HG03045 (cell line): ENCODE results near the gene C16orf78.

Experiments used
- ATAC-seq: cut with Tn5 transposase; IDR thresholded peaks from one replicate; pipeline ENCODE4 v1.9.1; 2021; ENCODE audit warnings: mild to moderate bottlenecking, moderate library complexity; ENCODE audit not compliant: unreplicated experiment

C16orf78 gene

GRCh38 chr16:49373504-49373903 lies at the start of gene C16orf78:
TSS of gene C16orf78 (plus strand) at chr16:49373804. CDS start at chr16:49373940, 136 bp downstream.
- no peak for ATAC-seq

GRCh38 chr16:49324703-49325102 lies 48.9 kb upstream of the C16orf78 start:
- ATAC-seq, result no peak

DNA sequence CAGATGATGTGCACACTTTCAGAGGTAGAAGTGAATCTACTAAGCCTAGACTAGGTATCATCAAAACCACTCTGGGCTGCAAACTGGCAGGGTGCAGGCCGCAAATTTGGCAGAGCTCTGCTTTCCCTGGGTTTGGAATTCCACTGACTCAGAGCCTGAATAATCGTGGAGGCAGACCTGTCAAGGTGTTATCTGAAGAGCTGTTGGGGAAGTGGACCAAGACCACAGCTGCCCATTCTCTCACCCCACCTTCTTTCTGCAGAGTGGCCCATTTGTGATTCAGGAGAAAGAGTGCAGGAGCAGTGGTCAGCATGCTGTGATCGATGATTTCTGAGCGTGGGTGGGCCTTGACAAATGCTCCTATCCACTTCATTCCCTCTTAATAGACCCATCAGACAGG lies 46.1 kb upstream of the C16orf78 start:
- ATAC-seq, result no peak

DNA sequence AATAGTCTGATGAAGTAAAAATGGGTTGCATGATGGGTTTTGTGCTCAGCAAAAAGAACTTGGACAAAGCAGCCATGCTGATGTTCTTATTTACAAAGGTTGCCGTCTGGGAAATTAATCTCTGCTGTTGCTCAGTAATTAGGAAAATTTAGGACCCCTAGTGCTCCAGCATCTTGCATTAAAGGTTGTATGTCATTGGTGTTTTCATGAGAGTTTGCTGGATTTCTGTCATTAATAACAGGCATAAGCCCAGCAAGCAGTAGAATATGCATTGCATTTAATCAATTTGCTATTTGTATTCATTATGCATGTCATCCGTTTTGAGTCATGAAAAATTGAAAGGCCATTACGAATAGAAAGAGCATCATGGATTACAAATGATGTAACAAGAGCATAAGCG lies 45.3 kb upstream of the C16orf78 start:
- ATAC-seq, result no peak

DNA sequence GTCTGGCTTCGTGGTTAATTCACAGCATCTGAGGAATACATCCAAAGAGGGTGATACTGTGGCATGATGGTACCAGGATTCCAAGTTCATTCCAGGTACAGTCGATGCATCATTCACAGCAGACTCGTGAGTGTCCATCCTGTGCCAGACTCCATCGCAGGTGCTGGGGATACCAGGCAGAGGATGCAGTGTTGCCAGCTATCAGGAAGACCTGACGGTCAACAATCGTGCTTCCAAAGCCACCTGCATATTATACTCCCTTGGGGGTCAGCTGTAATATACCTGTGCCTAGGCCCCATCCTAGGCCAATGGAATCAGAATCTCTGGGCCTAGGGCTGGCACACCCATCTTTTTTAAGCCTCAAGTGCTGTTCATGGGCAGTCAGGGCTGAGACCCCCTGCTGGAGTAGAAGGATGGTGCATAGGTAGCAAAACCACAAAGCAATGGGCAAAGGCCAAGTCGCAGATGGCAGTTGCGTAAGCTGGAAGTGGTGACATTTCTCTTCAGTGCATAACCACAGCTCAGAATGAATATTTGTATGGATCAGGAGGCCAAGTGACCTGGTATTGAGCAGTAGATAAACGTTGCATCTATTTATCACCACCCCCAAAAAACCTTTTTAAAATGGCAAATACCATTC lies 42.9 kb upstream of the C16orf78 start:
- no peak for ATAC-seq

- no peak for ATAC-seq
Measured at GRCh38 chr16:49332589-49333258, 40.9 kb upstream of the C16orf78 start.

DNA sequence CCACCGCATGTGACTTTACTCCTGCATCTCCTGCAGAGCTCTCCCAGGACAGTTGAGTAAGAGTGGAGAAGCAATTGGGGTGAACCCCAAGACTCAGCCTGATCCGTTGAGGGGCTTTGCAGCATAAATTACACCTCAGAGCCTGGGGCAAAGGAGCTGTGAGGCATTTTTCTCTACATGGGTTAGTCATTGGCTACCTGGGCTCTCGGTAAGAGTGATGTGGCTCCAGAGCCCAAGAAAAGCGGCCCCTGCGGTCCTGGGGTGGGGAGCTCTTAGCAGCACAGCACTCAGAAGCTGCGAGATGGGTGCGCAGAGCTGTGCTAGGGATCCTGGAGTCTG lies 40.4 kb upstream of the C16orf78 start:
- no peak for ATAC-seq

DNA sequence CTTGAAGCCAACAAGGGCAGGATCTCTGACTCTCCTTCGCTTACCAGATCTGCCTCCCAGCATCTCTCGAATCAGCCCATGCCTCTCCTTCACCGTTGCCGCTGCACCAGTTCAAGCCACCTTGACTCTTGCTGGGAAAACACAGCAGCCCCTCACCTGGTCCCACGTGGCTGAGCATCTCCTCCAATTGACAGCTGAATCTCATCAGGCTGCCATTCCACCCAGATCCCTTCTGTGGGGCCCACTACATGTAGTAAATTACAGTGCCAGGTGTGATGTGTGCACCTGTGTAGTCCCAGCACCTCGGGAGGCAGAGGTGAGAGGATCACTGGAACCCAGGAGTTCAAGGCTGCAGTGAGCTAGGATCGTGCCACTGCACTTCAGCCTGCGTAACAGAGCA lies 37.8 kb upstream of the C16orf78 start:
- no peak for ATAC-seq

DNA sequence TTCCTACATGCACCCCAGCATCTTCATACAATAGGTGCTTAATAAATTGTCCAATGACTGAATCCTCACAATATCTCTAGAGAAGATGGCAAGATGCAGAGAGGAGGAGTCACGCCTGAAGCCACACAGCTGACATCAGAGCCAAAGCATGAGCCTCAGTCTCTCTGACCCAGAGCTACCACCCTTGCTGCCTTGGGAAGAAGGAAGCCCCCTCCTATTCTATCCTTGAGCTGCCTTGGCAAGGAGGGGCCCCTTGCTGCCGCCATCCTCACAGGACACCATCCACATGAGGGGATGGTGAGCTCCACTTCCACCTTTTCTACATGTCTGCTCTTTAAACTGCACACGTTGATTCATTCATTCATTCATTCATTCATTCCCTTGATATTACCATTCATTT lies 37.0 kb upstream of the C16orf78 start:
- no peak for ATAC-seq

DNA sequence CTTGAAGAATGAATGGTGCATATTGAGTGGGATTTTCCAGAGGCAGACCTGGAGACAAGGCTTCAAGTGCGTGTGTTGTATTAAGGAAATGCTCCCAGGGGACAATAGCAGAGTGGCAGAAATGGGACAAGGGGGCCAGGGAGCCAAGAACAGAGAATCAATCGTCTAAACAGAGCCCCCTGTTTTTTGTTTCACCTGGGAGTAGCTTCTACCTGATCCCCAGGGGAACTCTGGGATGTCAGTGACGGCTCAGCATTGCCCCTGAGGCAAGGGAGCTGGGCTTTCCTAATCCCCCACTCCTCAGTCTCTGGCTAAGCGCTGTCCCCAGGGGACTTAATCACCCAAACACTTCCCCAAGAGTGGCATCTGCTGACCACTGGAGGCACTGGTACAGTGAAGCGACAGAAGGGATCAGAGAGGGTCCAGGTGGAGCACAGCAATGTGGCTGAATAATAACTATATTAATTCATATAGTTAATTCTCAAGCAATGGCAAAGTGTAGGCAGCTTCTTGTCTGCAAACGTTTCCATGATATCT lies 35.7 kb upstream of the C16orf78 start:
- ATAC-seq, result no peak

DNA sequence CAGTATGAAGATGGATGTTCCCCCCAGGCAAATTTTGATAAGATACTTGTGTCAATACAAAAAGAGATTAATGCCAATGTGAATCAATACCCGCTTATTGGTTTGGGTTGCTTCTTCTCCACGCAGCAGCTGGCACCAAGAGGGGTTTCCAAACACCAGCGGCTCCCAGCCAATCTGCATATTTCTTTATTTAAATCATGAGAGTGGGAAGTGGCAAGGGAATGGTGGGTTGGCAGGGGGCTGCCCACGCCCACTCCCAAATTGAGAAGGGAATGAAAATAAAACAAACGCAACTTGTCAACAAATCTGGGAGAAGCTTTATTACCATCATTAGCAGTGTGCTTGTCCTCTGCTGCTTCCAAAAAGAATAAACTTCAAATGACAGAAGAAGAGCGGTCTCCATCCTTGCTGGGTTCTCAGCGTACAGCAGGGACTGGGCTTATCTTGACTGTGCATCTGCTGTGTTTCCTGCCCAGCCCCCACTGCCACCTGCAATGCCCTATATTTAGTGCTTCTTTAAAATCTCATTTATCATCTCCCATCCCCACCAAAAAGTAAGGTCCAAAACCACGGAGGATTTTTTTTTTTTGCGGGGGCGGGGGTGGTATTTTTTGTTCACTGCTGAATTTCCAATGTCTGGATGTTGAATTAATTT lies 34.9 kb upstream of the C16orf78 start:
- no peak for ATAC-seq

GRCh38 chr16:49340466-49340865 lies 33.1 kb upstream of the C16orf78 start:
- ATAC-seq, result no peak

DNA sequence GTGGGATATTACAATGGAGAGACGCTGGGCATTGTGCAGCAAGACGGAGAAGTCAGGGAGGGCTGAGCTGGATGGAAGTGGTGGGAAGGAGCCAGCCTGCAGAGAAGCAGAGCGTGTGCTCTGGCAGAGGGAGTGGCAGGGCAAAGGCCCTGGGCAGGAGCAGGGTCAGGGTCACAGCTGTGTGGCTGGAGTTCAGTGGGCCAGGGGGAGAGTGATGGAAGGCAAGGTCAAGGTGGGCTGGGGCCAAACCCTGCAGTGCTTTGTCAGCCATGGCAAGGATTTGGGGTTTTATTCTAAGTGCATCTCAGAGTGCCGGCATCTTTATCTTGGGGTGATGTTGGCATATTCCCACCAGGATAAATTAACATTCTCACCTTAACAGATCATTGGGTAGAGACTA lies 31.9 kb upstream of the C16orf78 start:
- ATAC-seq, result no peak

DNA sequence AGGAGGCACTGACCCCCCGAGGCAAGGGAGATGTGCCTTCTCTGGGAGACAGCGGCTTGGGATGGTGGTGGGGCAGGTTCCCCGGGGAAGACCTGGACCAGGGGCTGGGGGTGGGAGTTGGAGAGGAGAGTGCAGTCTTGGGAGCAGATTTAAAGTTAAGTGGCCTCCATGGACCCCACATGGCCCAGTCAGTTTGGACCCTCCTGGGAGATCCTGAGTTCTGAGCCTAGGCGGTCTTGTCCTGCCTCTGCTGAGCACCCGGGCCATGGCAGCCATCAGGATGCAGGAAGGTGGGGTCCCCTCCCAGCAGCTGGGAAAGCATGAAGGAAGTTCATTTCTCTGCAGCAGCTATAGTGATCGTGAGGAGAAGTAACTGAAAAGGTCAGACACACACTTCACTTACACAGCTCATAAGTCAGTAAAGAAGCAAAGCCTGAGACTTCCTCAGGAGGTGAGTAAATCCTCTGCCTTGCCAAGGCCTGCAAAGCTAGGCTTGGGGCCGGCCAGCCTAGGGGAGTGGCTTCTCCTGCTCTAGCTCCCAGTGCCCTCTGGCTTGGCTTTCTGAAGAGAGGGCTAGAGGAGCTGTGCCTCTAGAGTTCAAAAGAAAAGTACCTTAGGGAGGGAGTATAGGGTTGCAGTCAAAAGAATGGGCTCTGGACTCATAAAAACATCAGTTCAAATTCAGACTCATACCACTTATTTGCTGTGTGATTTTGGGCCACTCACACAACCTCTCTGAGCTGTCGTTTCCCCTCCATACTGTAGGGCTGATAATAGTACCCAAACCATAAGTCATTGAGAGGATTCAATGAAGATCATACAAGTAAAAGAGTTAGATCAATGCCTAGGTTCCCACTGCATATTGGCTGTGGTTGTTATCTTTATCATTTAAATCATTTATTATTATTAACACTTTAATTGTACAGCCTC lies 31.0 kb upstream of the C16orf78 start:
- no peak for ATAC-seq

GRCh38 chr16:49343291-49343690 lies 30.3 kb upstream of the C16orf78 start:
- ATAC-seq, result no peak

- no peak for ATAC-seq
Measured at GRCh38 chr16:49344401-49344800, 29.2 kb upstream of the C16orf78 start.

DNA sequence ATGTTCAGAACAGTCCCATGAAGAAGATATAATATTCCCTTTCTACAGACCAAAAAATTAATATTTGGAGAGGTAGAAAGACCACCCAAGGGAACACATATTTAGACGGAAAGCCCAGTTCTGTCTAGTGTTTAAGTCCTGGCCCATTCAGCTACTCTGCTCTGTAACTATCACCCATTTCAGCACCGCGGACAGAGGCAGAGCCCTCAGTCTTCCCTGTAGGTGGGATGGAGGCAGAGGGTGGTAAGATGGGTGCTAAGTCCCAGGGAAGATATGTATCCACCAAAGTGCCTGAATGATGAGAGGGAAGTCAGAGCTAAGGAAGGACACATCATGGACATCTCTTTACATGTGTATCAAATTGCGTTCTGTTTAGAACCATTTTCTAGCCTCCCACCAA lies 27.8 kb upstream of the C16orf78 start:
- ATAC-seq, result no peak

DNA sequence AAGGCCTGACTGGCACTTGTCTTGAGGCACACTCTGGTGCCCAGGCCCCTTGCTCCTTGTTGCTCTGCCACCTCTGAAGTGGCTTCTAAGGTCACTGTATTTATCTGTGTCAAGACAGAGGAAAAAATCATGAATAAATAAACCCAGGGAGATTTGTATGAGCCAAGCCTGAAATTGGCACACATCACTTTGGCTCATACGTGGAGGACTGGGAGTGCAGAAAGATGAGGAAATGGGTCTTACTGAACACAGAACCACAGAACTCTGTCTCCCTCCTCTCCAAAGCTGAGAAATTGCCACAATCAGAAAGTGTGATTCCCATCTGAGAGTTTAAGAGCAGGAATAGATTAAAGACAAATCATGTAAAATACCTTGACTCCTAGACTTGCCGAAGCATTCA lies 27.1 kb upstream of the C16orf78 start:
- no peak for ATAC-seq

- ATAC-seq, result no peak
Measured at GRCh38 chr16:49347476-49347875, 26.1 kb upstream of the C16orf78 start.

- ATAC-seq, result no peak
Measured at GRCh38 chr16:49348408-49349176, 25.0 kb upstream of the C16orf78 start.
